IPS DF 4.7 (cell line): Measurements from ENCODE around the gene DOCK10.
"Not testable (repeated sequence)": the region's sequence is repeated elsewhere in the genome, so short reads cannot be mapped to it uniquely, and the experiment has no call there.

Experiments used
- DNase-seq: peaks from one replicate; pipeline ENCODE4 v3.0.0-alpha.2; 2013; ENCODE audit warnings: low spot score; ENCODE audit errors: extremely low read depth

DOCK10 gene

GRCh38 chr2:224951723-224952481, 90.4 kb downstream of the DOCK10 start:
- no peak for DNase-seq

- DNase-seq: no peak
These were observed 93.4 kb downstream of the DOCK10 start for GRCh38 chr2:224948859-224949258.

- DNase-seq: no peak
These were observed 94.3 kb downstream of the DOCK10 start for GRCh38 chr2:224948005-224948404.

GRCh38 chr2:224947566-224947965, 94.7 kb downstream of the DOCK10 start:
- DNase-seq: no peak

GRCh38 chr2:224946895-224947294, 95.4 kb downstream of the DOCK10 start:
- no peak for DNase-seq

GRCh38 chr2:224944707-224945547, 97.3 kb downstream of the DOCK10 start:
- DNase-seq: no peak

- DNase-seq: not testable (repeated sequence)
These were observed 98.6 kb downstream of the DOCK10 start for GRCh38 chr2:224943601-224944041.

- DNase-seq: peak; percentile 30
These were observed 100.3 kb downstream of the DOCK10 start for GRCh38 chr2:224941960-224942359.

GRCh38 chr2:224940618-224941017, 101.7 kb downstream of the DOCK10 start:
- no peak for DNase-seq

GRCh38 chr2:224938651-224939182, 103.6 kb downstream of the DOCK10 start:
- DNase-seq: no peak

- no peak for DNase-seq
These were observed 104.4 kb downstream of the DOCK10 start for GRCh38 chr2:224937887-224938286.

GRCh38 chr2:224934526-224935188, 107.6 kb downstream of the DOCK10 start:
- DNase-seq: no peak

- no peak for DNase-seq
These were observed 108.8 kb downstream of the DOCK10 start for GRCh38 chr2:224933431-224933830.

GRCh38 chr2:224932522-224932921, 109.7 kb downstream of the DOCK10 start:
- no peak for DNase-seq

GRCh38 chr2:224931956-224932355, 110.3 kb downstream of the DOCK10 start:
- no peak for DNase-seq

GRCh38 chr2:224930990-224931389, 111.3 kb downstream of the DOCK10 start:
- DNase-seq: no peak

GRCh38 chr2:224930124-224930523, 112.1 kb downstream of the DOCK10 start:
- no peak for DNase-seq

- no peak for DNase-seq
These were observed 112.8 kb downstream of the DOCK10 start for GRCh38 chr2:224929512-224929911.

GRCh38 chr2:224927646-224928173, 114.6 kb downstream of the DOCK10 start:
- DNase-seq: no peak

- no peak for DNase-seq
These were observed 115.3 kb downstream of the DOCK10 start for GRCh38 chr2:224927011-224927410.

- DNase-seq: no peak
These were observed 116.5 kb downstream of the DOCK10 start for GRCh38 chr2:224925810-224926100.
